Small intestine (tissue), 7 donors: ENCODE measurements around the gene PCDHGA6. TPM values are rescaled to one million over a fixed set of nuclear protein-coding genes. Genes with fewer than 3 reads are reported as not detected.

Source experiments
- DNase-seq, 2 donors: peaks; one replicate each; pipeline versions ENCODE4 v3.0.0 to v3.0.0-alpha.2; 2013
- FAIRE-seq: peaks from 2 replicates; lab custom pipeline; 2012; peaks lifted over from hg19 to GRCh38; lab: Jason Lieb, UNC
- H3K27ac ChIP-seq, 3 donors: one replicate each; pipeline ENCODE4 v1.5.1; 2013; ENCODE audit warnings: low read length in 2 of 3, mild to moderate bottlenecking in 2 of 3, control low read depth in 1 of 3, inconsistent platforms in 1 of 3, low read depth in 1 of 3, moderate library complexity in 1 of 3
- H3K27me3 ChIP-seq, 3 donors: one replicate each; pipeline ENCODE4 v1.6.1; 2013; ENCODE audit warnings: low read length in 3 of 3, inconsistent platforms in 1 of 3; ENCODE audit not compliant: control insufficient read depth in 3 of 3, insufficient read depth in 3 of 3
- H3K36me3 ChIP-seq, 3 donors: one replicate each; pipeline ENCODE4 v1.6.1; 2013; ENCODE audit warnings: low read length in 3 of 3, inconsistent platforms in 1 of 3, low read depth in 1 of 3, mild to moderate bottlenecking in 1 of 3, moderate library complexity in 1 of 3; ENCODE audit not compliant: control insufficient read depth in 3 of 3, insufficient read depth in 2 of 3
- H3K4me1 ChIP-seq, 3 donors: one replicate each; pipeline ENCODE4 v1.6.1; 2013; ENCODE audit warnings: low read length in 2 of 3, inconsistent platforms in 1 of 3, low read depth in 1 of 3, mild to moderate bottlenecking in 1 of 3, moderate library complexity in 1 of 3; ENCODE audit not compliant: control insufficient read depth in 3 of 3, insufficient read depth in 2 of 3
- H3K4me3 ChIP-seq, 3 donors: one replicate each; pipeline ENCODE4 v1.5.1; 2013; ENCODE audit warnings: low read length in 3 of 3, control low read depth in 1 of 3, inconsistent platforms in 1 of 3, low read depth in 1 of 3, mild to moderate bottlenecking in 1 of 3, moderate library complexity in 1 of 3
- H3K9me3 ChIP-seq, 2 donors: one replicate each; pipeline ENCODE4 v1.6.1; 2013; ENCODE audit warnings: low read depth in 1 of 2, low read length in 1 of 2; ENCODE audit not compliant: control insufficient read depth in 2 of 2, insufficient read depth in 1 of 2
- WGBS, 3 donors: extraction: QIAGEN DNeasy Blood & Tissue Kit; methylation state at CpG; one replicate each; pipeline ENCODE4 v1.1.7; 2013; 5-methylcytosine and 5-hydroxymethylcytosine counted together
- polyA plus RNA-seq, 4 donors: library from polyadenylated mRNA; stranded (reverse) in 3 of 4; unstranded in 1 of 4; fragments of 200-250 nt in 3 of 4; fragments of 120-200 nt in 1 of 4; gene quantifications; one replicate each; pipeline versions ENCODE4 v1.2.1 to v1.2.3, GENCODE V29; 2013
- donor health status: healthy with polysubstance abuse.
- donor health status: control.
- donor health status: control.
- donor health status: Bipolar disorder and iron deficiency.
- donor health status: healthy.

Gene PCDHGA6
- polyA plus RNA-seq, 4 donors = 0.72 to 1.0 TPM; not detected in 2

DNA sequence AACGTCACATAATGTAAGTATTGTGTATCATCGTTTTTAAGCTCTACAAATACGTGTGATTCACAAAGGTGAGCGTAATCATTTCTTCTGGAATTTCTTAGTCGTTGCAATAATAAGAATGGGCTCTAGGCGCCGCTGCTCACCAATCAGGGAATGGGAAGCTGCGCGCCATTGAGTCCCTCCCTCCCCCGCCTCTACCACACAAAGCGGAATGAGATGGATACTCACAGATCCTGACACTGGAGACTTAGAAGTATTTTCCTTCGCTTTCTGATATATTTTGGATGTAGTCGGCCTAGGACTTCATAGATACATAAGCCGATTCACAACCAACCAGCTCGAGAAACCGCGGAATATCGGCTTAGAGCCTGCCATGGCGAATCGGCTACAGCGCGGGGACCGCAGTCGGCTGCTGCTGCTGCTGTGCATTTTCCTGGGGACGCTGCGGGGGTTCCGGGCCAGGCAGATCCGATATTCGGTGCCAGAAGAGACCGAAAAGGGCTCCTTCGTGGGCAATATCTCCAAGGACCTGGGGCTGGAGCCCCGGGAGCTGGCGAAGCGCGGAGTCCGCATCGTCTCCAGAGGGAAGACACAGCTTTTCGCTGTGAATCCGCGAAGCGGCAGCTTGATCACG, 47.3 kb downstream of the PCDHGA6 start, which contains the start of gene PCDHGA11:
PCDHGA11 (plus strand) TSS at position 197 of the 634 bp plus-strand sequence; CDS start at position 374, 177 bp downstream.
- Histone ChIP-seq H3K4me1 (no peaks in the 10 kb centered on the region), H3K27ac (no peak within 1 kb of the TSS), H3K9me3 (peaks cover 22 to 60% of the 10 kb centered on the region in 2 donors), H3K27me3 (peaks cover 0 to 49% (median 27%) of the 10 kb centered on the region in 3 donors), H3K4me3 (peak within 1 kb of the TSS in 1 of 3 donors; percentile 15), H3K36me3 (no peaks in the 10 kb centered on the region)
- DNase-seq = peak in 1 of 2 donors; percentile 43
- 10 to 33% (median 31%) methylated on average over 42 of the region's 42 CpGs for WGBS, 3 donors
- FAIRE-seq = no peak

DNA sequence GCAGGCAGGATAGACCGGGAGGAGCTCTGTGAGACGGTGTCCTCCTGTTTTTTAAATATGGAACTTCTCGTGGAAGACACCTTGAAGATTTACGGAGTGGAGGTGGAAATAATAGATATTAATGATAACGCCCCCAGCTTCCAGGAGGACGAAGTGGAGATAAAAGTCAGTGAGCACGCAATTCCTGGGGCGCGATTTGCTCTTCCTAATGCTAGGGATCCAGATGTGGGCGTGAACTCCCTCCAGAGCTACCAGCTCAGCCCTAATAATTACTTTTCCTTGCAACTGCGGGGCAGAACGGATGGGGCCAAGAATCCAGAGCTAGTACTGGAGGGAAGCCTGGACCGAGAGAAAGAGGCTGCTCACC, 47.8 kb downstream of the PCDHGA6 start:
- FAIRE-seq (no peak), DNase-seq (no peak)
- no peak overlapping the region for H3K27ac ChIP-seq
- H3K27me3 ChIP-seq = peaks cover 0 to 53% (median 28%) of the 10 kb centered on the region in 3 donors
- H3K9me3 ChIP-seq = peaks cover 22 to 65% of the 10 kb centered on the region in 2 donors
- 11 to 22% (median 11%) methylated on average over 13 of the region's 13 CpGs for WGBS, 3 donors
- H3K4me3 ChIP-seq = no peak overlapping the region
- no peaks in the 10 kb centered on the region for H3K4me1 ChIP-seq
- H3K36me3 ChIP-seq = no peaks in the 10 kb centered on the region

DNA sequence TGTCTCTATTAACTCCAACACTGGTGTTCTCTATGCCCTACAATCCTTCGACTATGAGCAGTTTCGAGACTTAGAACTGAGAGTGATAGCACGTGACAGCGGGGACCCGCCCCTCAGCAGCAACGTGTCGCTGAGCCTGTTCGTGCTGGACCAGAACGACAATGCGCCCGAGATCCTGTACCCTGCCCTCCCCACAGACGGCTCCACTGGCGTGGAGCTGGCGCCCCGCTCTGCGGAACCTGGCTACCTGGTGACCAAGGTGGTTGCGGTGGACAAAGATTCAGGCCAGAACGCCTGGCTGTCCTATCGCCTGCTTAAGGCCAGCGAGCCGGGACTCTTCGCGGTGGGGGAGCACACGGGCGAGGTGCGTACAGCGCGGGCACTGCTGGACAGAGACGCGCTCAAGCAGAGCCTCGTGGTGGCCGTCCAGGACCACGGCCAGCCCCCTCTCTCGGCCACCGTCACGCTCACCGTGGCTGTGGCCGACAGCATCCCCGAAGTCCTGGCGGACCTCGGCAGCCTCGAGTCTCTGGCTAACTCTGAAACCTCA, 49.1 kb downstream of the PCDHGA6 start:
- DNase-seq (no peak), FAIRE-seq (no peak)
- Histone ChIP-seq H3K4me1 (no peaks in the 10 kb centered on the region), H3K27ac (no peak overlapping the region), H3K4me3 (no peak overlapping the region), H3K9me3 (peaks cover 22 to 73% of the 10 kb centered on the region in 2 donors), H3K27me3 (peaks cover 0 to 59% (median 30%) of the 10 kb centered on the region in 3 donors), H3K36me3 (no peaks in the 10 kb centered on the region)
- 24 to 49% (median 48%) methylated on average over 40 to 42 of the region's 42 CpGs for WGBS, 3 donors

DNA sequence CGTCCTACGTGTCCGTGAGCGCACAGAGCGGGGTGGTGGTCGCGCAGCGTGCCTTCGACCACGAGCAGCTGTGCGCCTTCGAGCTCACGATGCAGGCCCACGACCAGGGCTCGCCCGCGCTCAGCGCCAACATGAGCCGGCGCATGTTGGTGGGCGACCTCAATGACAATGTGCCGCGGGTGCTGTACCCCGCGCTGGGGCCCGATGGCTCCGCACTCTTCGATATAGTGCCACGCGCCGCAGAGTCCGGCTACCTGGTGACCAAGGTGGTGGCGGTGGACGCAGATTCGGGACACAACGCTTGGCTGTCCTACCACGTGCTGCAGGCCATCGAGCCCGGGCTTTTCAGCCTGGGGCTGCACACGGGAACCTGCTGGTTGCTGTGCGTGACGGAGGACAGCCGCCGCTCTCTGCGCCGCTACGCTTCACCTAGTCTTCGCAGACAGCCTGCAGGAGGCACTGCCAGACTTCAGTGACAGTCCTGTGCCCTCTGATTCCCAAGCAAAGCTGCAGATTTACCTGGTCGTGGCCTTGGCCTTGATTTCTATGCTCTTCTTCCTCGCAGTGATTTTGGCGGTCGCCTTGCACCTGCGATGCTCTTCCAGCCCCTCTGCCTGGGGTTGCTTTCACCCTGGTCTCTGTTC, 54.2 kb downstream of the PCDHGA6 start:
- H3K9me3 ChIP-seq = peaks cover 3 to 64% of the 10 kb centered on the region in 2 donors
- FAIRE-seq (no peak), DNase-seq (no peak)
- no peak overlapping the region for H3K27ac ChIP-seq
- H3K36me3 ChIP-seq = no peaks in the 10 kb centered on the region
- H3K4me3 ChIP-seq = no peak overlapping the region
- H3K27me3 ChIP-seq = peaks cover 0 to 40% (median 15%) of the 10 kb centered on the region in 3 donors
- 45 to 66% (median 65%) methylated on average over 53 of the region's 53 CpGs for WGBS, 3 donors
- no peaks in the 10 kb centered on the region for H3K4me1 ChIP-seq

Other genes starting within 250 kb of the PCDHGA6 start
- under 1 TPM in 2 of 4 donors, not detected in 2; 0.91 to 0.99 TPM for gene PCDHB5, start 238.7 kb upstream of the PCDHGA6 start, polyA plus RNA-seq
- gene PCDHB6, start 223.8 kb upstream of the PCDHGA6 start, polyA plus RNA-seq = under 1 TPM in 2 of 4 donors, not detected in 2; 0.13 to 0.52 TPM
- 1 to 10 TPM in 1 of 4 donors, under 1 TPM in 2, not detected in 1; 0.27 to 1.1 (median 0.36) TPM for gene PCDHB7, start 201.2 kb upstream of the PCDHGA6 start, polyA plus RNA-seq
- gene PCDHB8, start 196.1 kb upstream of the PCDHGA6 start, polyA plus RNA-seq = under 1 TPM in 2 of 4 donors, not detected in 2; 0.18 to 0.49 TPM
- under 1 TPM in 2 of 4 donors, not detected in 2; 0.37 to 0.65 TPM for gene PCDHB16, start 191.5 kb upstream of the PCDHGA6 start, polyA plus RNA-seq
- gene PCDHB9, start 186.7 kb upstream of the PCDHGA6 start, polyA plus RNA-seq = under 1 TPM in 2 of 4 donors, not detected in 2; 0.34 to 0.44 TPM
- gene PCDHB10, start 181.5 kb upstream of the PCDHGA6 start, polyA plus RNA-seq = 1 to 10 TPM in 2 of 4 donors, not detected in 2; 1.1 to 1.3 TPM
- under 1 TPM in 2 of 4 donors, not detected in 2; 0.27 to 0.65 TPM for gene PCDHB11, start 174.3 kb upstream of the PCDHGA6 start, polyA plus RNA-seq
- gene PCDHB12, start 165.2 kb upstream of the PCDHGA6 start, polyA plus RNA-seq = under 1 TPM in 2 of 4 donors, not detected in 2; 0.46 to 0.71 TPM
- gene PCDHB13, start 160.0 kb upstream of the PCDHGA6 start, polyA plus RNA-seq = under 1 TPM in 2 of 4 donors, not detected in 2; 0.49 to 0.71 TPM
- gene PCDHB14, start 150.5 kb upstream of the PCDHGA6 start, polyA plus RNA-seq = 1 to 10 TPM in 1 of 4 donors, under 1 TPM in 1, not detected in 2; 0.81 to 1.5 TPM
- gene PCDHB15, start 128.5 kb upstream of the PCDHGA6 start, polyA plus RNA-seq = 1 to 10 TPM in 2 of 4 donors, under 1 TPM in 2; 0.22 to 1.7 (median 0.65) TPM
- gene SLC25A2, start 69.8 kb upstream of the PCDHGA6 start, polyA plus RNA-seq = under 1 TPM in 3 of 4 donors, not detected in 1; 0.12 to 0.45 (median 0.15) TPM
- gene TAF7, start 53.1 kb upstream of the PCDHGA6 start, polyA plus RNA-seq = 10 to 100 TPM; 58.8 to 91.9 (median 66.1) TPM
- gene PCDHGA1, start 43.4 kb upstream of the PCDHGA6 start, polyA plus RNA-seq = under 1 TPM in 3 of 4 donors, not detected in 1; 0.10 to 0.27 (median 0.13) TPM
- gene PCDHGA2, start 35.1 kb upstream of the PCDHGA6 start, polyA plus RNA-seq = under 1 TPM in 3 of 4 donors, not detected in 1; 0.27 to 0.81 (median 0.64) TPM
- under 1 TPM in 2 of 4 donors, not detected in 2; 0.24 to 0.49 TPM for gene PCDHGA3, start 30.1 kb upstream of the PCDHGA6 start, polyA plus RNA-seq
- under 1 TPM in 2 of 4 donors, not detected in 2; 0.19 to 0.21 TPM for gene PCDHGB1, start 23.8 kb upstream of the PCDHGA6 start, polyA plus RNA-seq
- under 1 TPM in 2 of 4 donors, not detected in 2; 0.31 to 0.43 TPM for gene PCDHGA4, start 18.9 kb upstream of the PCDHGA6 start, polyA plus RNA-seq
- under 1 TPM in 2 of 4 donors, not detected in 2; 0.37 to 0.68 TPM for gene PCDHGB2, start 13.9 kb upstream of the PCDHGA6 start, polyA plus RNA-seq
- gene PCDHGA5, start 9.7 kb upstream of the PCDHGA6 start, polyA plus RNA-seq = under 1 TPM in 2 of 4 donors, not detected in 2; 0.43 to 0.68 TPM
- gene PCDHGB3, start 3.6 kb upstream of the PCDHGA6 start, polyA plus RNA-seq = under 1 TPM in 2 of 4 donors, not detected in 2; 0.31 to 0.43 TPM
- under 1 TPM in 2 of 4 donors, not detected in 2; 0.30 to 0.32 TPM for gene PCDHGA7, start 8.9 kb downstream of the PCDHGA6 start, polyA plus RNA-seq
- under 1 TPM in 2 of 4 donors, not detected in 2; 0.75 to 0.77 TPM for gene PCDHGB4, start 13.8 kb downstream of the PCDHGA6 start, polyA plus RNA-seq
- under 1 TPM in 2 of 4 donors, not detected in 2; 0.10 to 0.15 TPM for gene PCDHGA8, start 18.7 kb downstream of the PCDHGA6 start, polyA plus RNA-seq
- 1 to 10 TPM in 2 of 4 donors, under 1 TPM in 1, not detected in 1; 0.27 to 1.6 (median 1.2) TPM for gene PCDHGB5, start 24.1 kb downstream of the PCDHGA6 start, polyA plus RNA-seq
- 1 to 10 TPM in 1 of 4 donors, under 1 TPM in 1, not detected in 2; 0.75 to 1.0 TPM for gene PCDHGA9, start 28.9 kb downstream of the PCDHGA6 start, polyA plus RNA-seq
- gene PCDHGB6, start 34.1 kb downstream of the PCDHGA6 start, polyA plus RNA-seq = 1 to 10 TPM in 2 of 4 donors, not detected in 2; 1.3 to 1.4 TPM
- 1 to 10 TPM in 2 of 4 donors, under 1 TPM in 1, not detected in 1; 0.27 to 2.2 (median 1.2) TPM for gene PCDHGA10, start 39.1 kb downstream of the PCDHGA6 start, polyA plus RNA-seq
- gene PCDHGB7, start 43.8 kb downstream of the PCDHGA6 start, polyA plus RNA-seq = 1 to 10 TPM in 2 of 4 donors, not detected in 2; 1.8 to 2.8 TPM
- 1 to 10 TPM in 1 of 4 donors, under 1 TPM in 1, not detected in 2; 0.81 to 1.0 TPM for gene PCDHGA11, start 47.2 kb downstream of the PCDHGA6 start, polyA plus RNA-seq
- 1 to 10 TPM in 1 of 4 donors, under 1 TPM in 2, not detected in 1; 0.41 to 1.5 (median 0.54) TPM for gene PCDHGA12, start 56.6 kb downstream of the PCDHGA6 start, polyA plus RNA-seq
- 10 to 100 TPM in 2 of 4 donors, 1 to 10 TPM in 2; 2.5 to 33.3 (median 8.9) TPM for gene PCDHGC3, start 102.1 kb downstream of the PCDHGA6 start, polyA plus RNA-seq
- under 1 TPM in 2 of 4 donors, not detected in 2; 0.34 TPM for gene PCDHGC4, start 111.1 kb downstream of the PCDHGA6 start, polyA plus RNA-seq
- under 1 TPM in 2 of 4 donors, not detected in 2; 0.07 to 0.18 TPM for gene PCDHGC5, start 115.2 kb downstream of the PCDHGA6 start, polyA plus RNA-seq
- 10 to 100 TPM; 58.4 to 97.3 (median 90.6) TPM for gene DIAPH1, start 245.1 kb downstream of the PCDHGA6 start, polyA plus RNA-seq